Eye (tissue), 1 donor: ENCODE measurements around the gene SRSF9.
"Not testable (repeated sequence)": the region's sequence is repeated elsewhere in the genome, so short reads cannot be mapped to it uniquely, and the experiment has no call there.

ENCODE experiments used
- DNase-seq: peaks from one replicate; pipeline ENCODE4 v3.0.0-alpha.2; 2015

SRSF9 gene

GRCh38 chr12:120447992-120448391, 21.6 kb downstream of the SRSF9 start:
- no peak for DNase-seq

GRCh38 chr12:120446844-120447178, 22.7 kb downstream of the SRSF9 start:
- DNase-seq = not testable (repeated sequence)

- DNase-seq = peak; percentile 97
Observed at GRCh38 chr12:120445911-120446843, 23.4 kb downstream of the SRSF9 start, which contains the start of the genes GATC and TRIAP1. Gene GATC (plus strand): TSS chr12:120446444. CDS start chr12:120446481, 37 bp downstream. Gene TRIAP1 (minus strand): TSS chr12:120446384. CDS start chr12:120446372, 12 bp downstream.

GRCh38 chr12:120444676-120445075, 24.9 kb downstream of the SRSF9 start:
- DNase-seq = no peak

GRCh38 chr12:120439646-120440247, 29.8 kb downstream of the SRSF9 start:
- peak; percentile 84 for DNase-seq

GRCh38 chr12:120438495-120439198, 30.9 kb downstream of the SRSF9 start:
- DNase-seq = no peak

- peak; percentile 98 for DNase-seq
Observed at GRCh38 chr12:120437735-120438494, 31.6 kb downstream of the SRSF9 start, which contains the start of gene COX6A1. Gene COX6A1 (plus strand): TSS chr12:120438113. CDS start chr12:120438127, 14 bp downstream.

- no peak for DNase-seq
Observed at GRCh38 chr12:120432772-120433525, 36.6 kb downstream of the SRSF9 start.

GRCh38 chr12:120429368-120429767, 40.2 kb downstream of the SRSF9 start:
- DNase-seq = no peak

- no peak for DNase-seq
Observed at GRCh38 chr12:120428597-120429229, 40.8 kb downstream of the SRSF9 start.

GRCh38 chr12:120425797-120426196, 43.8 kb downstream of the SRSF9 start:
- DNase-seq = no peak

GRCh38 chr12:120422892-120423456, 46.6 kb downstream of the SRSF9 start:
- DNase-seq = no peak

- no peak for DNase-seq
Observed at GRCh38 chr12:120421701-120422100, 47.8 kb downstream of the SRSF9 start.

GRCh38 chr12:120417917-120418580, 51.5 kb downstream of the SRSF9 start:
- peak; percentile 68 for DNase-seq

GRCh38 chr12:120416490-120417216, 52.9 kb downstream of the SRSF9 start:
- DNase-seq = no peak

GRCh38 chr12:120413901-120414695, 55.5 kb downstream of the SRSF9 start:
- DNase-seq = peak; percentile 88

GRCh38 chr12:120412421-120412820, 57.1 kb downstream of the SRSF9 start:
- DNase-seq = no peak
